H9 (cell line): ENCODE measurements around the gene RNLS. TPM values are rescaled to one million over a fixed set of nuclear protein-coding genes. Genes with fewer than 3 reads are reported as not detected.

Experiments used
- DNase-seq: peaks from one replicate; pipeline ENCODE4 v3.0.0-alpha.2; 2017
- H2AFZ ChIP-seq: one replicate; pipeline ENCODE4 v1.6.1; 2013; ENCODE audit warnings: mild to moderate bottlenecking, low read length, control low read depth, moderate library complexity
- H2AK5ac ChIP-seq: 2 replicates; pipeline ENCODE4 v1.6.1; 2013; ENCODE audit warnings: low read length, control low read depth, mixed read lengths; ENCODE audit not compliant: insufficient read length
- H2BK120ac ChIP-seq: one replicate; pipeline ENCODE4 v1.6.1; 2013; ENCODE audit warnings: low read depth, mild to moderate bottlenecking, low read length, control low read depth, inconsistent platforms; ENCODE audit not compliant: poor library complexity, severe bottlenecking
- H2BK12ac ChIP-seq: 2 replicates; pipeline ENCODE4 v1.6.1; 2013; ENCODE audit warnings: low read length, control low read depth, mixed read lengths, low read depth; ENCODE audit not compliant: insufficient read length
- H2BK15ac ChIP-seq: 2 replicates; pipeline ENCODE4 v1.6.1; 2013; ENCODE audit warnings: low read depth, low read length, control low read depth
- H2BK20ac ChIP-seq: one replicate; pipeline ENCODE4 v1.6.1; 2013; ENCODE audit warnings: low read depth, mild to moderate bottlenecking, low read length, control low read depth, inconsistent platforms; ENCODE audit not compliant: poor library complexity, severe bottlenecking
- H2BK5ac ChIP-seq: 2 replicates; pipeline ENCODE4 v1.6.1; 2013; ENCODE audit warnings: low read length, control low read depth, mixed read lengths; ENCODE audit not compliant: insufficient read length
- H3K14ac ChIP-seq: 2 replicates; pipeline ENCODE4 v1.6.1; 2013; ENCODE audit warnings: low read length, control low read depth; ENCODE audit not compliant: insufficient read depth
- H3K18ac ChIP-seq: 2 replicates; pipeline ENCODE4 v1.6.1; 2013; ENCODE audit warnings: low read depth, mild to moderate bottlenecking, mixed read lengths, low read length, control low read depth; ENCODE audit not compliant: insufficient read length
- H3K23ac ChIP-seq: 2 replicates; pipeline ENCODE4 v1.6.1; 2013; ENCODE audit warnings: low read length, control low read depth, mixed read lengths, low read depth; ENCODE audit not compliant: insufficient read length
- H3K23me2 ChIP-seq: 2 replicates; pipeline ENCODE4 v1.6.1; 2013; ENCODE audit warnings: low read depth, mild to moderate bottlenecking, mixed read lengths, low read length, control low read depth; ENCODE audit not compliant: insufficient read length, poor library complexity, severe bottlenecking
- H3K27ac ChIP-seq: 2 replicates; pipeline ENCODE4 v1.5.1; 2013; ENCODE audit warnings: low read length, control low read depth, mixed read lengths, low read depth; ENCODE audit not compliant: insufficient read length
- H3K27me3 ChIP-seq: 2 replicates; pipeline ENCODE4 v1.6.1; 2013; ENCODE audit warnings: low read length, control low read depth, inconsistent platforms; ENCODE audit not compliant: insufficient read depth
- H3K4ac ChIP-seq: 2 replicates; pipeline ENCODE4 v1.6.1; 2013; ENCODE audit warnings: low read depth, mild to moderate bottlenecking, control low read depth, inconsistent platforms, low read length, moderate library complexity
- H3K4me1 ChIP-seq: 2 replicates; pipeline ENCODE4 v1.6.1; 2013; ENCODE audit warnings: low read length, control low read depth, inconsistent platforms; ENCODE audit not compliant: insufficient read depth
- H3K4me2 ChIP-seq: 2 replicates; pipeline ENCODE4 v1.6.1; 2013; ENCODE audit warnings: low read length, control low read depth, mixed read lengths; ENCODE audit not compliant: insufficient read length, insufficient read depth
- H3K56ac ChIP-seq: 2 replicates; pipeline ENCODE4 v1.6.1; 2013; ENCODE audit warnings: low read depth, mild to moderate bottlenecking, mixed read lengths, low read length, control low read depth; ENCODE audit not compliant: insufficient read length
- H3K79me1 ChIP-seq: 2 replicates; pipeline ENCODE4 v1.6.1; 2013; ENCODE audit warnings: low read depth, mild to moderate bottlenecking, moderate library complexity, low read length, control low read depth, inconsistent platforms; ENCODE audit not compliant: insufficient read depth, poor library complexity, severe bottlenecking
- H3K79me2 ChIP-seq: 2 replicates; pipeline ENCODE4 v1.6.1; 2013; ENCODE audit warnings: low read length, control low read depth, inconsistent platforms; ENCODE audit not compliant: insufficient read depth
- H3K9ac ChIP-seq: 2 replicates; pipeline ENCODE4 v1.6.1; 2013; ENCODE audit warnings: low read length, control low read depth, mixed read lengths; ENCODE audit not compliant: insufficient read length; ENCODE audit errors: extremely low read depth
- H3K9me3 ChIP-seq: one replicate; pipeline ENCODE4 v1.6.1; 2013; ENCODE audit warnings: low read depth, low read length, inconsistent platforms; ENCODE audit not compliant: control insufficient read depth
- H3T11ph ChIP-seq: one replicate; pipeline ENCODE4 v1.6.1; 2013; ENCODE audit warnings: mild to moderate bottlenecking, low read length, control low read depth, inconsistent platforms
- H4K20me1 ChIP-seq: one replicate; pipeline ENCODE4 v1.6.1; 2013; ENCODE audit not compliant: control insufficient read depth, insufficient read length, insufficient read depth
- H4K5ac ChIP-seq: 2 replicates; pipeline ENCODE4 v1.6.1; 2013; ENCODE audit warnings: low read depth, mild to moderate bottlenecking, mixed read lengths, low read length, control low read depth; ENCODE audit not compliant: insufficient read length
- H4K8ac ChIP-seq: replicated peaks from 2 replicates; pipeline ENCODE4 v1.6.1; 2013; ENCODE audit warnings: low read length, control low read depth, mixed read lengths, low read depth; ENCODE audit not compliant: insufficient read length
- H4K91ac ChIP-seq: 2 replicates; pipeline ENCODE4 v1.6.1; 2013; ENCODE audit warnings: low read depth, mild to moderate bottlenecking, moderate library complexity, mixed read lengths, low read length, control low read depth; ENCODE audit not compliant: insufficient read length
- H3K27ac Mint-ChIP-seq, 3 experiments: 2 replicates in 2 of 3; 3 replicates in 1 of 3; pipeline ENCODE4 v1.8.0; 2020 to 2021; ENCODE audit warnings: mixed read lengths in 3 of 3, mild to moderate bottlenecking in 1 of 3, moderate library complexity in 1 of 3
- H3K27me3 Mint-ChIP-seq: 2 replicates; pipeline ENCODE4 v1.8.0; 2021; ENCODE audit warnings: low read depth, mild to moderate bottlenecking, moderate library complexity, mixed read lengths
- H3K36me3 Mint-ChIP-seq, 3 experiments: 2 replicates in 2 of 3; 3 replicates in 1 of 3; pipeline ENCODE4 v1.8.0; 2020 to 2021; ENCODE audit warnings: low read depth in 3 of 3, mixed read lengths in 3 of 3; ENCODE audit not compliant: insufficient read depth in 1 of 3
- H3K4me1 Mint-ChIP-seq, 2 experiments: 2 replicates each; pipeline ENCODE4 v1.8.0; 2020; ENCODE audit warnings: mixed read lengths in 2 of 2
- H3K4me3 Mint-ChIP-seq, 2 experiments: 2 replicates in 1 of 2; 3 replicates in 1 of 2; pipeline ENCODE4 v1.8.0; 2020 to 2021; ENCODE audit warnings: mild to moderate bottlenecking in 2 of 2, mixed read lengths in 2 of 2, moderate library complexity in 1 of 2
- H3K9me3 Mint-ChIP-seq, 2 experiments: 2 replicates in 1 of 2; 3 replicates in 1 of 2; pipeline ENCODE4 v1.8.0; 2020; ENCODE audit warnings: mild to moderate bottlenecking in 2 of 2, mixed read lengths in 2 of 2, moderate library complexity in 1 of 2
- WGBS: extraction: QIAGEN DNeasy Blood & Tissue Kit; methylation state at CpG from one replicate; pipeline ENCODE4 v1.1.7; 2013; ENCODE audit warnings: missing lambda C conversion rate, low lambda C conversion rate, mixed read lengths; ENCODE audit not compliant: insufficient read length; ENCODE audit errors: extremely low coverage; 5-methylcytosine and 5-hydroxymethylcytosine counted together
- total RNA-seq: library from RNA; stranded (reverse); gene quantifications from 2 replicates; pipeline ENCODE4 v1.2.1, GENCODE V29; 2021
- TF ChIP-seq, protein P1 (sequence below): fragments of 200-600 bp; sonication (generic); conservative IDR thresholded peaks from 3 replicates; pipeline ENCODE4 v1.8.0; 2021; ENCODE audit warnings: antibody characterized with exemption, mild to moderate bottlenecking

Gene RNLS
- total RNA-seq, 1 experiment from 2014 or later = 7.5 TPM

DNA sequence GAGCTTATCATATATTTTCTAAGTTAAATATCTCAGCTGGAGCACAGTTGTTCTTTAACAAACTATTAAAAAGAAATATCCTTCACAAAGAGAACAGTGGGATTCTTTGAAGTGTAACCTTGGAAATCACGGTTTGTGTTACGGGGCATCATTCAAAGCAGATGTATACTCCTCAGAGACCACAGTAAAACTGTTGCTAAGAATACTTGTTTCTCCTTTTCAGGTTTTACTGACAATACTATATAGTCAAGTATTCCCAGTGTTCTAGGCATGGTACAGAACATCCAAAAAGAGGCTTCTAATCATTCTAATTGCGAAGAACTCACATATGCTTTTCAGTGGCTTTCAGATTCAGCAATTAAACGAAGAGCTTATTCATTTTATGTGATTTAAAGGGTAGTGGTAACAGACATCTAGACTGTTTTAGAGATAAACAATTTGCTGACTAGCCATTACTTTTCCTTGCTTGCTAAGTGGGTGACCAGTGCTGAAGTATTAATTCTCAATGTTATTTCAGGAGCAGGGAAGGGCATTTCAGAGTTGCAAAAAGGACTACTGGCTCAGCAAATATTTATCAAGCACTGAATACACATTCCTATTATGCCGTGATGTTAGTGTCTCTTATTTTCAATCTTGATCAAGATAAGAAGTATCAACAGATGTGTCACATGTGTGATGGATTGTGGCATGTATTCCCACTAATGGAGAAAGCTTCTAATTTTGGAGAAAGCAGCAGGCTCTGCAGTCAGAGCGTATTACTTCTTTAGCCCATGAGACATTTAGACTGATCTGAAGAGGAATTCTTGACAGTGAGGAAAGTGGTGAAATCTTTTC lies 236.8 kb downstream of the RNLS start:
- no peak overlapping the region for H3K18ac ChIP-seq
- no peaks in the 10 kb centered on the region for H3K9me3 ChIP-seq
- no peak overlapping the region for H3K23ac ChIP-seq
- peaks cover 13% of the 10 kb centered on the region for H3K4me1 ChIP-seq
- H4K8ac ChIP-seq = no peak overlapping the region
- no peak overlapping the region for H2BK12ac ChIP-seq
- no peaks in the 10 kb centered on the region for H3K27me3 ChIP-seq
- H4K91ac ChIP-seq = no peak overlapping the region
- peaks cover 44% of the 10 kb centered on the region in 2 experiments for H3K4me1 Mint-ChIP-seq
- no peak overlapping the region for H2BK120ac ChIP-seq
- H3K4ac ChIP-seq = no peak overlapping the region
- H3K56ac ChIP-seq = no peak overlapping the region
- H3K14ac ChIP-seq = no peak overlapping the region; the same call in 1 of the 2 replicates
- no peak overlapping the region for H2BK15ac ChIP-seq
- H2AFZ ChIP-seq = no peak overlapping the region
- no peaks in the 10 kb centered on the region for H3K23me2 ChIP-seq
- H2BK20ac ChIP-seq = no peak overlapping the region
- no peaks in the 10 kb centered on the region for H3K79me2 ChIP-seq
- no peak overlapping the region for H3T11ph ChIP-seq
- H3K27me3 Mint-ChIP-seq = no peaks in the 10 kb centered on the region
- no peak overlapping the region for H3K4me2 ChIP-seq
- WGBS = no CpG with 5 or more reads among the region's 6 CpGs
- TF ChIP-seq, protein P1, sequence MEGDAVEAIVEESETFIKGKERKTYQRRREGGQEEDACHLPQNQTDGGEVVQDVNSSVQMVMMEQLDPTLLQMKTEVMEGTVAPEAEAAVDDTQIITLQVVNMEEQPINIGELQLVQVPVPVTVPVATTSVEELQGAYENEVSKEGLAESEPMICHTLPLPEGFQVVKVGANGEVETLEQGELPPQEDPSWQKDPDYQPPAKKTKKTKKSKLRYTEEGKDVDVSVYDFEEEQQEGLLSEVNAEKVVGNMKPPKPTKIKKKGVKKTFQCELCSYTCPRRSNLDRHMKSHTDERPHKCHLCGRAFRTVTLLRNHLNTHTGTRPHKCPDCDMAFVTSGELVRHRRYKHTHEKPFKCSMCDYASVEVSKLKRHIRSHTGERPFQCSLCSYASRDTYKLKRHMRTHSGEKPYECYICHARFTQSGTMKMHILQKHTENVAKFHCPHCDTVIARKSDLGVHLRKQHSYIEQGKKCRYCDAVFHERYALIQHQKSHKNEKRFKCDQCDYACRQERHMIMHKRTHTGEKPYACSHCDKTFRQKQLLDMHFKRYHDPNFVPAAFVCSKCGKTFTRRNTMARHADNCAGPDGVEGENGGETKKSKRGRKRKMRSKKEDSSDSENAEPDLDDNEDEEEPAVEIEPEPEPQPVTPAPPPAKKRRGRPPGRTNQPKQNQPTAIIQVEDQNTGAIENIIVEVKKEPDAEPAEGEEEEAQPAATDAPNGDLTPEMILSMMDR = no peak
- H3K27ac Mint-ChIP-seq = no peak overlapping the region; a peak in 1 of 7 replicates
- H3K9me3 Mint-ChIP-seq = peaks cover 5 to 9% of the 10 kb centered on the region in 2 experiments; a peak in 4 of 5 replicates
- no peak overlapping the region for H4K5ac ChIP-seq
- H3K27ac ChIP-seq = no peak overlapping the region
- no peak overlapping the region for H3K4me3 Mint-ChIP-seq
- H3K36me3 Mint-ChIP-seq = peaks cover 0 to 5% (median 3%) of the 10 kb centered on the region in 3 experiments; a peak in 2 of 7 replicates
- no peak overlapping the region for H2AK5ac ChIP-seq
- no peaks in the 10 kb centered on the region for H4K20me1 ChIP-seq
- DNase-seq = no peak
- no peaks in the 10 kb centered on the region for H3K79me1 ChIP-seq
- no peak overlapping the region for H3K9ac ChIP-seq
- no peak overlapping the region for H2BK5ac ChIP-seq
